A549 (cell line): Measurements from ENCODE around the gene CACNB1.

Source experiments
- CTCF ChIP-seq: fragments of >200 bp; sonication (Bioruptor Twin); formaldehyde crosslinking; IDR thresholded peaks from 3 replicates; pipeline ENCODE4 v1.5.1; 2016
- KDM1A ChIP-seq: fragments of 200-600 bp; sonication (generic); IDR thresholded peaks from 2 replicates; pipeline ENCODE4 v1.6.1; 2016; ENCODE audit warnings: low read depth, mild to moderate bottlenecking
- REST ChIP-seq: fragments of 200-600 bp; sonication (generic); IDR thresholded peaks from 2 replicates; pipeline ENCODE4 v1.6.1; 2016; ENCODE audit warnings: antibody characterized with exemption, mild to moderate bottlenecking, moderate library complexity

GRCh38 chr17:39186481-39187002 lies 10.9 kb downstream of the CACNB1 start:
- TF ChIP-seq KDM1A, result no peak
- no peak for TF ChIP-seq CTCF
- TF ChIP-seq REST, result no peak
